Measurements from ENCODE around the gene MST1R.

DNA sequence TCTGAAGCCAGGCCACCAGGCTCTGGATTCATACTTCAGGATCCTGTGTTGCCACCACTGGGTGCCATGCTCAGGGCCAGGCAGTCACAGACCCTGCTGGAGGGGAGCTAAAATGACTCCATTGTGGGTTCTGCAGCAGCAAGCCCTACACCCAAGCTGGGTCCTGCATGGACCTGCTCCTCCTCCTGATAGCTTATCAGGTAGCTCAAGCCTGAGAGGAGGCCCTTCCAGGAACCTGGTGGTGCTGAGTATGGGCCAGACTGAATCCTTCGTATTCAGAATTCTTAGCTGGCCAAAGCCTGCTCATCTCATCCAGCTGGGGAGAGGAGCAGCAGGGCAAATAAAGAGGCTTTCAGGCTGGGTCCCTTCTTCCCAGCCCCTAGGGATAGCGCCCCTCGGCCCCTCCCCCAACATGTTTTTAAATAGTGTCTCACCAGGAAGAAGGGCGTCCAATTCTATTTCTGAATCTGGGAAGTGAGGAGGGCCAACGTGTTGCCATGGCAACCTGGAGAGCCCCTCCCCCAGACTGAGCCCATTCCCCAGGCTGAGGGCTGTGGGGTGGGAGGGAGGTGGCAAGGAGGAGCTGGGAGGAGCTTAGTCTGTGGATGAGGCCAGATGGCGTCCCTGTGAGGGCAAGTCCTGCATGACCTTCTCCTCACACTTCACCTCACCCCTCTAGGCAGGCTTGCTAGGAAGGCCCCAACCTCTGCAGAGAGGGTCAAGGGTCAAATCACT lies 22.9 kb downstream of the MST1R start:
- no peak for TF ChIP-seq TCF4 (CRISPR knock-in tag; IDR thresholded peaks at IDR 0.05; ENCODE audit: borderline replicate concordance)
- no peak for TF ChIP-seq ESRRG (CRISPR knock-in tag; IDR thresholded peaks at IDR 0.05)
- TF ChIP-seq, protein P1, sequence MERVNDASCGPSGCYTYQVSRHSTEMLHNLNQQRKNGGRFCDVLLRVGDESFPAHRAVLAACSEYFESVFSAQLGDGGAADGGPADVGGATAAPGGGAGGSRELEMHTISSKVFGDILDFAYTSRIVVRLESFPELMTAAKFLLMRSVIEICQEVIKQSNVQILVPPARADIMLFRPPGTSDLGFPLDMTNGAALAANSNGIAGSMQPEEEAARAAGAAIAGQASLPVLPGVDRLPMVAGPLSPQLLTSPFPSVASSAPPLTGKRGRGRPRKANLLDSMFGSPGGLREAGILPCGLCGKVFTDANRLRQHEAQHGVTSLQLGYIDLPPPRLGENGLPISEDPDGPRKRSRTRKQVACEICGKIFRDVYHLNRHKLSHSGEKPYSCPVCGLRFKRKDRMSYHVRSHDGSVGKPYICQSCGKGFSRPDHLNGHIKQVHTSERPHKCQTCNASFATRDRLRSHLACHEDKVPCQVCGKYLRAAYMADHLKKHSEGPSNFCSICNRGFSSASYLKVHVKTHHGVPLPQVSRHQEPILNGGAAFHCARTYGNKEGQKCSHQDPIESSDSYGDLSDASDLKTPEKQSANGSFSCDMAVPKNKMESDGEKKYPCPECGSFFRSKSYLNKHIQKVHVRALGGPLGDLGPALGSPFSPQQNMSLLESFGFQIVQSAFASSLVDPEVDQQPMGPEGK (CRISPR knock-in tag; IDR thresholded peaks at IDR 0.05; ENCODE audit: borderline replicate concordance) = no peak
- TF ChIP-seq ZFP30 (CRISPR knock-in tag; IDR thresholded peaks at IDR 0.05) = no peak
- no peak for TF ChIP-seq CSDC2 (CRISPR knock-in tag; IDR thresholded peaks at IDR 0.05)
- TF ChIP-seq OSR1 (CRISPR knock-in tag; IDR thresholded peaks at IDR 0.05) = no peak
- TF ChIP-seq, protein P2, sequence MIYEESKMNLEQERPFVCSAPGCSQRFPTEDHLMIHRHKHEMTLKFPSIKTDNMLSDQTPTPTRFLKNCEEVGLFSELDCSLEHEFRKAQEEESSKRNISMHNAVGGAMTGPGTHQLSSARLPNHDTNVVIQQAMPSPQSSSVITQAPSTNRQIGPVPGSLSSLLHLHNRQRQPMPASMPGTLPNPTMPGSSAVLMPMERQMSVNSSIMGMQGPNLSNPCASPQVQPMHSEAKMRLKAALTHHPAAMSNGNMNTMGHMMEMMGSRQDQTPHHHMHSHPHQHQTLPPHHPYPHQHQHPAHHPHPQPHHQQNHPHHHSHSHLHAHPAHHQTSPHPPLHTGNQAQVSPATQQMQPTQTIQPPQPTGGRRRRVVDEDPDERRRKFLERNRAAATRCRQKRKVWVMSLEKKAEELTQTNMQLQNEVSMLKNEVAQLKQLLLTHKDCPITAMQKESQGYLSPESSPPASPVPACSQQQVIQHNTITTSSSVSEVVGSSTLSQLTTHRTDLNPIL (CRISPR knock-in tag; IDR thresholded peaks at IDR 0.05; ENCODE audit: low read depth) = no peak
- TF ChIP-seq, protein P3, sequence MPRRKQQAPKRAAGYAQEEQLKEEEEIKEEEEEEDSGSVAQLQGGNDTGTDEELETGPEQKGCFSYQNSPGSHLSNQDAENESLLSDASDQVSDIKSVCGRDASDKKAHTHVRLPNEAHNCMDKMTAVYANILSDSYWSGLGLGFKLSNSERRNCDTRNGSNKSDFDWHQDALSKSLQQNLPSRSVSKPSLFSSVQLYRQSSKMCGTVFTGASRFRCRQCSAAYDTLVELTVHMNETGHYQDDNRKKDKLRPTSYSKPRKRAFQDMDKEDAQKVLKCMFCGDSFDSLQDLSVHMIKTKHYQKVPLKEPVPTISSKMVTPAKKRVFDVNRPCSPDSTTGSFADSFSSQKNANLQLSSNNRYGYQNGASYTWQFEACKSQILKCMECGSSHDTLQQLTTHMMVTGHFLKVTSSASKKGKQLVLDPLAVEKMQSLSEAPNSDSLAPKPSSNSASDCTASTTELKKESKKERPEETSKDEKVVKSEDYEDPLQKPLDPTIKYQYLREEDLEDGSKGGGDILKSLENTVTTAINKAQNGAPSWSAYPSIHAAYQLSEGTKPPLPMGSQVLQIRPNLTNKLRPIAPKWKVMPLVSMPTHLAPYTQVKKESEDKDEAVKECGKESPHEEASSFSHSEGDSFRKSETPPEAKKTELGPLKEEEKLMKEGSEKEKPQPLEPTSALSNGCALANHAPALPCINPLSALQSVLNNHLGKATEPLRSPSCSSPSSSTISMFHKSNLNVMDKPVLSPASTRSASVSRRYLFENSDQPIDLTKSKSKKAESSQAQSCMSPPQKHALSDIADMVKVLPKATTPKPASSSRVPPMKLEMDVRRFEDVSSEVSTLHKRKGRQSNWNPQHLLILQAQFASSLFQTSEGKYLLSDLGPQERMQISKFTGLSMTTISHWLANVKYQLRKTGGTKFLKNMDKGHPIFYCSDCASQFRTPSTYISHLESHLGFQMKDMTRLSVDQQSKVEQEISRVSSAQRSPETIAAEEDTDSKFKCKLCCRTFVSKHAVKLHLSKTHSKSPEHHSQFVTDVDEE (CRISPR knock-in tag; IDR thresholded peaks at IDR 0.05) = no peak
- TF ChIP-seq ISL1 (CRISPR knock-in tag; IDR thresholded peaks at IDR 0.05) = no peak
- no peak for TF ChIP-seq PPARA (CRISPR knock-in tag; IDR thresholded peaks at IDR 0.05; ENCODE audit: borderline replicate concordance)
- no peak for TF ChIP-seq BACH2 (CRISPR knock-in tag; IDR thresholded peaks at IDR 0.05; ENCODE audit: borderline replicate concordance)
- TF ChIP-seq RARB (CRISPR knock-in tag; IDR thresholded peaks at IDR 0.05) = no peak
- no peak for TF ChIP-seq TOX (CRISPR knock-in tag; IDR thresholded peaks at IDR 0.05; ENCODE audit: borderline replicate concordance)
- TF ChIP-seq, protein P4, sequence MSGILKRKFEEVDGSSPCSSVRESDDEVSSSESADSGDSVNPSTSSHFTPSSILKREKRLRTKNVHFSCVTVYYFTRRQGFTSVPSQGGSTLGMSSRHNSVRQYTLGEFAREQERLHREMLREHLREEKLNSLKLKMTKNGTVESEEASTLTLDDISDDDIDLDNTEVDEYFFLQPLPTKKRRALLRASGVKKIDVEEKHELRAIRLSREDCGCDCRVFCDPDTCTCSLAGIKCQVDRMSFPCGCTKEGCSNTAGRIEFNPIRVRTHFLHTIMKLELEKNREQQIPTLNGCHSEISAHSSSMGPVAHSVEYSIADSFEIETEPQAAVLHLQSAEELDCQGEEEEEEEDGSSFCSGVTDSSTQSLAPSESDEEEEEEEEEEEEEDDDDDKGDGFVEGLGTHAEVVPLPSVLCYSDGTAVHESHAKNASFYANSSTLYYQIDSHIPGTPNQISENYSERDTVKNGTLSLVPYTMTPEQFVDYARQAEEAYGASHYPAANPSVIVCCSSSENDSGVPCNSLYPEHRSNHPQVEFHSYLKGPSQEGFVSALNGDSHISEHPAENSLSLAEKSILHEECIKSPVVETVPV (CRISPR knock-in tag; IDR thresholded peaks at IDR 0.05) = no peak
